H9 (cell line): ENCODE results near the gene CPNE5. TPM values are rescaled to one million over a fixed set of nuclear protein-coding genes. Genes with fewer than 3 reads are reported as not detected.
"Not testable (repeated sequence)": the region's sequence is repeated elsewhere in the genome, so short reads cannot be mapped to it uniquely, and the experiment has no call there.

Experiments used
- DNase-seq: peaks from one replicate; pipeline ENCODE4 v3.0.0-alpha.2; 2017
- H2AFZ ChIP-seq: one replicate; pipeline ENCODE4 v1.6.1; 2013; ENCODE audit warnings: mild to moderate bottlenecking, low read length, control low read depth, moderate library complexity
- H2AK5ac ChIP-seq: 2 replicates; pipeline ENCODE4 v1.6.1; 2013; ENCODE audit warnings: low read length, control low read depth, mixed read lengths; ENCODE audit not compliant: insufficient read length
- H2BK120ac ChIP-seq: one replicate; pipeline ENCODE4 v1.6.1; 2013; ENCODE audit warnings: low read depth, mild to moderate bottlenecking, low read length, control low read depth, inconsistent platforms; ENCODE audit not compliant: poor library complexity, severe bottlenecking
- H2BK12ac ChIP-seq: 2 replicates; pipeline ENCODE4 v1.6.1; 2013; ENCODE audit warnings: low read length, control low read depth, mixed read lengths, low read depth; ENCODE audit not compliant: insufficient read length
- H2BK15ac ChIP-seq: 2 replicates; pipeline ENCODE4 v1.6.1; 2013; ENCODE audit warnings: low read depth, low read length, control low read depth
- H2BK20ac ChIP-seq: one replicate; pipeline ENCODE4 v1.6.1; 2013; ENCODE audit warnings: low read depth, mild to moderate bottlenecking, low read length, control low read depth, inconsistent platforms; ENCODE audit not compliant: poor library complexity, severe bottlenecking
- H2BK5ac ChIP-seq: 2 replicates; pipeline ENCODE4 v1.6.1; 2013; ENCODE audit warnings: low read length, control low read depth, mixed read lengths; ENCODE audit not compliant: insufficient read length
- H3K14ac ChIP-seq: 2 replicates; pipeline ENCODE4 v1.6.1; 2013; ENCODE audit warnings: low read length, control low read depth; ENCODE audit not compliant: insufficient read depth
- H3K18ac ChIP-seq: 2 replicates; pipeline ENCODE4 v1.6.1; 2013; ENCODE audit warnings: low read depth, mild to moderate bottlenecking, mixed read lengths, low read length, control low read depth; ENCODE audit not compliant: insufficient read length
- H3K23ac ChIP-seq: 2 replicates; pipeline ENCODE4 v1.6.1; 2013; ENCODE audit warnings: low read length, control low read depth, mixed read lengths, low read depth; ENCODE audit not compliant: insufficient read length
- H3K23me2 ChIP-seq: 2 replicates; pipeline ENCODE4 v1.6.1; 2013; ENCODE audit warnings: low read depth, mild to moderate bottlenecking, mixed read lengths, low read length, control low read depth; ENCODE audit not compliant: insufficient read length, poor library complexity, severe bottlenecking
- H3K27ac ChIP-seq: 2 replicates; pipeline ENCODE4 v1.5.1; 2013; ENCODE audit warnings: low read length, control low read depth, mixed read lengths, low read depth; ENCODE audit not compliant: insufficient read length
- H3K27me3 ChIP-seq: 2 replicates; pipeline ENCODE4 v1.6.1; 2013; ENCODE audit warnings: low read length, control low read depth, inconsistent platforms; ENCODE audit not compliant: insufficient read depth
- H3K4ac ChIP-seq: 2 replicates; pipeline ENCODE4 v1.6.1; 2013; ENCODE audit warnings: low read depth, mild to moderate bottlenecking, control low read depth, inconsistent platforms, low read length, moderate library complexity
- H3K4me1 ChIP-seq: 2 replicates; pipeline ENCODE4 v1.6.1; 2013; ENCODE audit warnings: low read length, control low read depth, inconsistent platforms; ENCODE audit not compliant: insufficient read depth
- H3K4me2 ChIP-seq: 2 replicates; pipeline ENCODE4 v1.6.1; 2013; ENCODE audit warnings: low read length, control low read depth, mixed read lengths; ENCODE audit not compliant: insufficient read length, insufficient read depth
- H3K56ac ChIP-seq: 2 replicates; pipeline ENCODE4 v1.6.1; 2013; ENCODE audit warnings: low read depth, mild to moderate bottlenecking, mixed read lengths, low read length, control low read depth; ENCODE audit not compliant: insufficient read length
- H3K79me1 ChIP-seq: 2 replicates; pipeline ENCODE4 v1.6.1; 2013; ENCODE audit warnings: low read depth, mild to moderate bottlenecking, moderate library complexity, low read length, control low read depth, inconsistent platforms; ENCODE audit not compliant: insufficient read depth, poor library complexity, severe bottlenecking
- H3K79me2 ChIP-seq: 2 replicates; pipeline ENCODE4 v1.6.1; 2013; ENCODE audit warnings: low read length, control low read depth, inconsistent platforms; ENCODE audit not compliant: insufficient read depth
- H3K9ac ChIP-seq: 2 replicates; pipeline ENCODE4 v1.6.1; 2013; ENCODE audit warnings: low read length, control low read depth, mixed read lengths; ENCODE audit not compliant: insufficient read length; ENCODE audit errors: extremely low read depth
- H3K9me3 ChIP-seq: one replicate; pipeline ENCODE4 v1.6.1; 2013; ENCODE audit warnings: low read depth, low read length, inconsistent platforms; ENCODE audit not compliant: control insufficient read depth
- H3T11ph ChIP-seq: one replicate; pipeline ENCODE4 v1.6.1; 2013; ENCODE audit warnings: mild to moderate bottlenecking, low read length, control low read depth, inconsistent platforms
- H4K20me1 ChIP-seq: one replicate; pipeline ENCODE4 v1.6.1; 2013; ENCODE audit not compliant: control insufficient read depth, insufficient read length, insufficient read depth
- H4K5ac ChIP-seq: 2 replicates; pipeline ENCODE4 v1.6.1; 2013; ENCODE audit warnings: low read depth, mild to moderate bottlenecking, mixed read lengths, low read length, control low read depth; ENCODE audit not compliant: insufficient read length
- H4K8ac ChIP-seq: replicated peaks from 2 replicates; pipeline ENCODE4 v1.6.1; 2013; ENCODE audit warnings: low read length, control low read depth, mixed read lengths, low read depth; ENCODE audit not compliant: insufficient read length
- H4K91ac ChIP-seq: 2 replicates; pipeline ENCODE4 v1.6.1; 2013; ENCODE audit warnings: low read depth, mild to moderate bottlenecking, moderate library complexity, mixed read lengths, low read length, control low read depth; ENCODE audit not compliant: insufficient read length
- H3K27ac Mint-ChIP-seq, 3 experiments: 2 replicates in 2 of 3; 3 replicates in 1 of 3; pipeline ENCODE4 v1.8.0; 2020 to 2021; ENCODE audit warnings: mixed read lengths in 3 of 3, mild to moderate bottlenecking in 1 of 3, moderate library complexity in 1 of 3
- H3K27me3 Mint-ChIP-seq: 2 replicates; pipeline ENCODE4 v1.8.0; 2021; ENCODE audit warnings: low read depth, mild to moderate bottlenecking, moderate library complexity, mixed read lengths
- H3K36me3 Mint-ChIP-seq, 3 experiments: 2 replicates in 2 of 3; 3 replicates in 1 of 3; pipeline ENCODE4 v1.8.0; 2020 to 2021; ENCODE audit warnings: low read depth in 3 of 3, mixed read lengths in 3 of 3; ENCODE audit not compliant: insufficient read depth in 1 of 3
- H3K4me1 Mint-ChIP-seq, 2 experiments: 2 replicates each; pipeline ENCODE4 v1.8.0; 2020; ENCODE audit warnings: mixed read lengths in 2 of 2
- H3K4me3 Mint-ChIP-seq, 2 experiments: 2 replicates in 1 of 2; 3 replicates in 1 of 2; pipeline ENCODE4 v1.8.0; 2020 to 2021; ENCODE audit warnings: mild to moderate bottlenecking in 2 of 2, mixed read lengths in 2 of 2, moderate library complexity in 1 of 2
- H3K9me3 Mint-ChIP-seq, 2 experiments: 2 replicates in 1 of 2; 3 replicates in 1 of 2; pipeline ENCODE4 v1.8.0; 2020; ENCODE audit warnings: mild to moderate bottlenecking in 2 of 2, mixed read lengths in 2 of 2, moderate library complexity in 1 of 2
- CTCF ChIP-seq: fragments of 200-600 bp; sonication (generic); conservative IDR thresholded peaks from 3 replicates; pipeline ENCODE4 v1.8.0; 2021; ENCODE audit warnings: antibody characterized with exemption, mild to moderate bottlenecking
- WGBS: extraction: QIAGEN DNeasy Blood & Tissue Kit; methylation state at CpG from one replicate; pipeline ENCODE4 v1.1.7; 2013; ENCODE audit warnings: missing lambda C conversion rate, low lambda C conversion rate, mixed read lengths; ENCODE audit not compliant: insufficient read length; ENCODE audit errors: extremely low coverage; 5-methylcytosine and 5-hydroxymethylcytosine counted together
- total RNA-seq: library from RNA; stranded (reverse); gene quantifications from 2 replicates; pipeline ENCODE4 v1.2.1, GENCODE V29; 2021

Gene CPNE5
- total RNA-seq, 1 experiment from 2014 or later, result 0.52 TPM

- Histone ChIP-seq H3K9ac (no peak overlapping the region), H3K79me1 (no peaks in the 10 kb centered on the region), H3K56ac (no peak overlapping the region), H4K8ac (no peak overlapping the region), H3K27ac (no peak overlapping the region), H4K20me1 (no peaks in the 10 kb centered on the region), H2BK5ac (no peak overlapping the region), H2BK120ac (no peak overlapping the region), H3K79me2 (no peaks in the 10 kb centered on the region), H3K4me2 (no peak overlapping the region), H3K27me3 (no peaks in the 10 kb centered on the region), H3K9me3 (no peaks in the 10 kb centered on the region), H3K4me1 (peaks cover 3% of the 10 kb centered on the region; the same call in 1 of the 2 replicates), H3K23ac (no peak overlapping the region), H2BK15ac (no peak overlapping the region), H3K18ac (no peak overlapping the region), H2AK5ac (no peak overlapping the region), H2BK20ac (no peak overlapping the region), H2AFZ (no peak overlapping the region), H4K5ac (no peak overlapping the region), H2BK12ac (no peak overlapping the region), H3T11ph (no peak overlapping the region), H3K23me2 (no peaks in the 10 kb centered on the region), H4K91ac (no peak overlapping the region), H3K14ac (no peak overlapping the region), H3K4ac (no peak overlapping the region)
- Mint-ChIP-seq H3K4me3 (no peak overlapping the region), H3K36me3 (no peaks in the 10 kb centered on the region), H3K4me1 (peaks cover 10 to 35% of the 10 kb centered on the region in 2 experiments), H3K27ac (no peak overlapping the region), H3K27me3 (peaks cover 31% of the 10 kb centered on the region), H3K9me3 (no peaks in the 10 kb centered on the region; a peak in 1 of 5 replicates)
- DNase-seq, result no peak
- no peak for TF ChIP-seq CTCF
- no CpG with 5 or more reads among the region's 3 CpGs for WGBS
These were observed 25.7 kb downstream of the CPNE5 start for GRCh38 chr6:36813526-36813925.

- not testable (repeated sequence) for H2BK120ac ChIP-seq, H3K14ac ChIP-seq, H3K4me1 ChIP-seq, H3K23ac ChIP-seq, H2BK12ac ChIP-seq, H4K20me1 ChIP-seq, H2BK15ac ChIP-seq, H3K9ac ChIP-seq, H2AK5ac ChIP-seq, H2AFZ ChIP-seq, H3K4me2 ChIP-seq, H3K4me3 Mint-ChIP-seq, H4K8ac ChIP-seq, H3K36me3 Mint-ChIP-seq, H3K9me3 ChIP-seq, H3K27me3 ChIP-seq, H2BK20ac ChIP-seq, H2BK5ac ChIP-seq, H3K4ac ChIP-seq, H3K56ac ChIP-seq, DNase-seq, H3K79me1 ChIP-seq, H3K27ac ChIP-seq, H3K79me2 ChIP-seq, H3K23me2 ChIP-seq, H3T11ph ChIP-seq, H4K5ac ChIP-seq, H3K9me3 Mint-ChIP-seq, H3K18ac ChIP-seq, H4K91ac ChIP-seq
- WGBS, result no CpG with 5 or more reads among the region's 3 CpGs
- Mint-ChIP-seq H3K4me1 (peaks cover 7 to 36% of the 10 kb centered on the region in 2 experiments), H3K27me3 (peaks cover 35% of the 10 kb centered on the region), H3K27ac (peak overlapping the region in 1 of 3 experiments; percentile 69; a peak in 1 of 7 replicates)
These were observed 26.2 kb downstream of the CPNE5 start for GRCh38 chr6:36813047-36813446.
